ENCODE results near the gene SASS6.
A peak's percentile ranks its signal among the peaks of the same experiment; 100 is the strongest.
"Not testable (repeated sequence)": the region's sequence is repeated elsewhere in the genome, so short reads cannot be mapped to it uniquely, and the experiment has no call there.

The SASS6 gene

GRCh38 chr1:100101564-100101963, 31.2 kb downstream of the SASS6 start:
- no peak for DNase-seq

GRCh38 chr1:100100202-100100601, 32.5 kb downstream of the SASS6 start:
- DNase-seq, result peak; percentile 51

- no peak for DNase-seq
Observed at GRCh38 chr1:100090471-100090870, 42.3 kb downstream of the SASS6 start.

- no peak for DNase-seq
Observed at GRCh38 chr1:100089082-100089481, 43.6 kb downstream of the SASS6 start.

GRCh38 chr1:100087396-100087795, 45.3 kb downstream of the SASS6 start:
- no peak for DNase-seq

GRCh38 chr1:100080331-100080730, 52.4 kb downstream of the SASS6 start:
- DNase-seq, result no peak

- no peak for DNase-seq
Observed at GRCh38 chr1:100077531-100077930, 55.2 kb downstream of the SASS6 start.

GRCh38 chr1:100076744-100077143, 56.0 kb downstream of the SASS6 start:
- DNase-seq, result no peak

- DNase-seq, result no peak
Observed at GRCh38 chr1:100076319-100076718, 56.4 kb downstream of the SASS6 start.

- DNase-seq, result peak; percentile 8
Observed at GRCh38 chr1:100075773-100076172, 57.0 kb downstream of the SASS6 start.

- peak; percentile 3 for DNase-seq
Observed at GRCh38 chr1:100074604-100075395, 57.9 kb downstream of the SASS6 start.

GRCh38 chr1:100073531-100073930, 59.2 kb downstream of the SASS6 start:
- peak; percentile 6 for DNase-seq

GRCh38 chr1:100070201-100070939, 62.4 kb downstream of the SASS6 start:
- DNase-seq, result no peak

- no peak for DNase-seq
Observed at GRCh38 chr1:100065969-100066227, 66.8 kb downstream of the SASS6 start.

- DNase-seq, result peak; percentile 18
Observed at GRCh38 chr1:100065183-100065968, 67.4 kb downstream of the SASS6 start.

GRCh38 chr1:100061681-100062080, 71.0 kb downstream of the SASS6 start:
- DNase-seq, result no peak

- DNase-seq, result no peak
Observed at GRCh38 chr1:100053727-100054126, 79.0 kb downstream of the SASS6 start.

GRCh38 chr1:100053119-100053518, 79.6 kb downstream of the SASS6 start:
- no peak for DNase-seq

- DNase-seq, result no peak
Observed at GRCh38 chr1:100051893-100052292, 80.8 kb downstream of the SASS6 start.

GRCh38 chr1:100051401-100051800, 81.3 kb downstream of the SASS6 start:
- DNase-seq, result no peak

- no peak for DNase-seq
Observed at GRCh38 chr1:100050139-100050538, 82.6 kb downstream of the SASS6 start.

GRCh38 chr1:100047235-100047708, 85.5 kb downstream of the SASS6 start:
- DNase-seq, result not testable (repeated sequence)

GRCh38 chr1:100045206-100045605, 87.5 kb downstream of the SASS6 start:
- no peak for DNase-seq

GRCh38 chr1:100039591-100039990, 93.1 kb downstream of the SASS6 start:
- DNase-seq, result no peak

Data from EL (cell line).